B cell (primary cell): ENCODE results near the gene ITSN2. TPM values are rescaled to one million over a fixed set of nuclear protein-coding genes. Genes with fewer than 3 reads are reported as not detected.

Experiments used
- ATAC-seq: fragments of 200-7000 bp; cut with Tn5 transposase; one replicate; pipeline ENCODE4 v1.10.0; 2021; ENCODE audit warnings: low read depth, mild to moderate bottlenecking, moderate number of reproducible peaks, moderate library complexity
- CTCF ChIA-PET: fragments of 350-600 bp; sonication (Branson Sonifier 250); formaldehyde crosslinking; loops from one replicate; lab custom pipeline; 2021; ENCODE audit warnings: antibody characterized with exemption, inconsistent platforms; lab: Charles Lee
- POLR2A ChIA-PET: fragments of 350-600 bp; sonication (Branson Sonifier 250); formaldehyde crosslinking; loops from one replicate; lab custom pipeline; 2021; ENCODE audit warnings: antibody characterized with exemption; lab: Charles Lee
- DNase-seq: peaks from one replicate; pipeline ENCODE4 v3.0.0; 2013
- H2AFZ ChIP-seq: 2 replicates; pipeline ENCODE4 v1.6.1; 2012; ENCODE audit warnings: mild to moderate bottlenecking, low read depth, low read length; ENCODE audit not compliant: insufficient read depth, poor library complexity, severe bottlenecking
- H3K27ac ChIP-seq, 2 donors: 1 replicate in 1 of 2; 2 replicates in 1 of 2; pipeline ENCODE4 v1.5.1; 2012 to 2013; ENCODE audit warnings: low read length in 2 of 2, mild to moderate bottlenecking in 2 of 2, moderate library complexity in 1 of 2
- H3K27me3 ChIP-seq, 4 experiments: fragments of 200-600 bp in 1 of 4; sonication (generic) in 1 of 4; replicated peaks in 1 of 4; 1 replicate in 2 of 4; 2 replicates in 2 of 4; pipeline versions ENCODE4 v1.6.1 to v1.7.0; 2013 to 2016; ENCODE audit warnings: low read length in 3 of 4, mild to moderate bottlenecking in 2 of 4, mixed read lengths in 1 of 4, moderate library complexity in 1 of 4; ENCODE audit not compliant: insufficient read depth in 4 of 4, control insufficient read depth in 3 of 4; ENCODE audit errors: control extremely low read depth in 1 of 4
- H3K36me3 ChIP-seq, 2 experiments: replicated peaks in 1 of 2; 1 replicate in 1 of 2; 2 replicates in 1 of 2; pipeline versions ENCODE4 v1.6.1 to v1.7.1; 2013; ENCODE audit warnings: low read length in 1 of 2; ENCODE audit not compliant: insufficient read depth in 2 of 2, control insufficient read depth in 1 of 2; ENCODE audit errors: control extremely low read depth in 1 of 2, extremely low read depth in 1 of 2
- H3K4me1 ChIP-seq, 2 donors: fragments of 200-600 bp in 1 of 2; sonication (generic) in 1 of 2; 1 replicate in 1 of 2; 2 replicates in 1 of 2; pipeline versions ENCODE4 v1.5.1 to v1.6.1; 2013 to 2017; ENCODE audit warnings: low read length in 2 of 2; ENCODE audit not compliant: control insufficient read depth in 2 of 2, insufficient read depth in 2 of 2
- H3K4me2 ChIP-seq: replicated peaks from 2 replicates; pipeline ENCODE3; 2012; ENCODE audit warnings: mild to moderate bottlenecking, low read depth, low read length; ENCODE audit not compliant: poor library complexity, severe bottlenecking
- H3K4me3 ChIP-seq, 5 experiments: fragments of 200-600 bp in 1 of 5; sonication (generic) in 1 of 5; 1 replicate in 3 of 5; 2 replicates in 2 of 5; pipeline versions ENCODE4 v1.5.1 to v1.7.0; 2011 to 2016; ENCODE audit warnings: low read length in 4 of 5, mild to moderate bottlenecking in 4 of 5, low read depth in 2 of 5, control low read depth in 1 of 5, moderate library complexity in 1 of 5; ENCODE audit not compliant: insufficient read depth in 1 of 5; ENCODE audit errors: control extremely low read depth in 1 of 5, extremely low read depth in 1 of 5
- H3K79me2 ChIP-seq: fragments of 200-600 bp; sonication (generic); one replicate; pipeline ENCODE4 v1.6.0; 2016; ENCODE audit warnings: low read length; ENCODE audit not compliant: control insufficient read depth, insufficient read depth
- H3K9ac ChIP-seq: fragments of 200-600 bp; sonication (generic); 2 replicates; pipeline ENCODE4 v1.6.1; 2017; ENCODE audit warnings: mild to moderate bottlenecking, low read length, moderate library complexity
- H3K9me3 ChIP-seq, 3 donors: one replicate each; pipeline versions ENCODE4 v1.6.1 to v1.7.1; 2013; ENCODE audit warnings: low read length in 2 of 3; ENCODE audit not compliant: control insufficient read depth in 2 of 3, insufficient read depth in 1 of 3; ENCODE audit errors: control extremely low read depth in 1 of 3
- H4K20me1 ChIP-seq: 2 replicates; pipeline ENCODE4 v1.6.0; 2012; ENCODE audit warnings: mild to moderate bottlenecking, low read length; ENCODE audit not compliant: insufficient read depth, control insufficient read depth, poor library complexity, severe bottlenecking
- H3K27ac Mint-ChIP-seq: one replicate; pipeline ENCODE4 v1.8.0; 2021; ENCODE audit warnings: mixed read lengths
- H3K27me3 Mint-ChIP-seq: one replicate; pipeline ENCODE4 v1.8.0; 2021; ENCODE audit warnings: mixed read lengths
- H3K4me1 Mint-ChIP-seq: one replicate; pipeline ENCODE4 v1.8.0; 2021; ENCODE audit warnings: mixed read lengths
- H3K4me3 Mint-ChIP-seq: one replicate; pipeline ENCODE4 v1.8.0; 2021; ENCODE audit warnings: mixed read lengths
- H3K9me3 Mint-ChIP-seq: one replicate; pipeline ENCODE4 v1.8.0; 2022; ENCODE audit warnings: mixed read lengths; ENCODE audit not compliant: insufficient read depth
- CTCF ChIP-seq: fragments of 200-600 bp; IDR thresholded peaks from one replicate; pipeline ENCODE4 v1.8.0; 2022; ENCODE audit warnings: antibody characterized with exemption, mild to moderate bottlenecking
- EZH2 ChIP-seq: IDR thresholded peaks from 2 replicates; pipeline ENCODE4 v1.6.1; 2012; ENCODE audit warnings: borderline replicate concordance, low read depth, mild to moderate bottlenecking, moderate library complexity, low read length; ENCODE audit not compliant: insufficient read depth, poor library complexity, severe bottlenecking
- WGBS: methylation state at CpG from one replicate; pipeline ENCODE4 v1.1.5; 2013; ENCODE audit warnings: missing lambda C conversion rate; ENCODE audit not compliant: insufficient coverage; 5-methylcytosine and 5-hydroxymethylcytosine counted together
- intact Hi-C: fragments of 100-400 bp; cut with micrococcal nuclease; formaldehyde crosslinking; loops from one replicate; pipeline ENCODE4 v1.10.0; 2022
- polyA plus RNA-seq: library from polyadenylated mRNA; depleted of rRNA; stranded (reverse); fragments of >200 nt; gene quantifications from 2 replicates; pipeline ENCODE4 v1.2.3, GENCODE V29; 2012
- total RNA-seq, 2 donors: library from RNA; stranded (reverse); fragments of 120-200 nt in 1 of 2; gene quantifications; 1 replicate in 1 of 2; 2 replicates in 1 of 2; pipeline versions ENCODE4 v1.2.3 to v1.2.4, GENCODE V29; 2013 to 2022

ITSN2 gene
- total and polyA plus RNA-seq, 2 donors (not counting 1 experiment from before 2014, with no cell fraction given) = 107 to 200 TPM

DNA sequence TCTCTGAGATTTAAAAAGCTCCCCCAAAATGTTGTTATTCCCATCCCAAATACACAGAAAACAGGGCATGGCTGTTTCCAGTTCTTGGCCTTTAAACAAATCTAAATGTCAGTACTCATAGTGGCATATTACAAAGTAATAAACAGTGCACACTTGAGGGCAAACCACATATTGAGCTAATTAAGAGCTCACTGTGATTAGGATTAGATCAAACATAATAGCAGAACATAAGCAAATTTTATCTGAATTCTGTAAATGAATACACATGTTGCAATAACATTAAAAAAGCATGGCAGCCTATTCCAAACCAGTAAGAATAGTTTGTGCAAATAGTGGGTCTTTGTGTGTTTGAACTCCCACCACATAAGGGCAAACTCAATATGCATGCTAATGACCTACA, 118.8 kb downstream of the ITSN2 start:
- no peak for DNase-seq
- H3K27me3 Mint-ChIP-seq = no peaks in the 10 kb centered on the region
- Histone ChIP-seq H3K27me3 (no peaks in the 10 kb centered on the region), H3K27ac (no peak overlapping the region), H3K9me3 (no peaks in the 10 kb centered on the region), H3K36me3 (peaks cover 0 to 68% of the 10 kb centered on the region in 2 experiments), H4K20me1 (no peaks in the 10 kb centered on the region), H3K4me3 (no peak overlapping the region), H3K4me2 (no peak overlapping the region), H3K79me2 (no peaks in the 10 kb centered on the region), H2AFZ (no peak overlapping the region), H3K4me1 (no peaks in the 10 kb centered on the region), H3K9ac (no peak overlapping the region)
- no peak overlapping the region for H3K27ac Mint-ChIP-seq
- no peaks in the 10 kb centered on the region for H3K9me3 Mint-ChIP-seq
- ChIA-PET CTCF (no interaction called here), POLR2A (no interaction called here)
- no peak for ATAC-seq
- TF ChIP-seq EZH2 (no peak), CTCF (no peak)
- H3K4me3 Mint-ChIP-seq = no peak overlapping the region
- intact Hi-C loops = no loop called here
- peaks cover 2% of the 10 kb centered on the region for H3K4me1 Mint-ChIP-seq

- no peaks in the 10 kb centered on the region for H3K27me3 ChIP-seq
- no peaks in the 10 kb centered on the region for H3K27me3 Mint-ChIP-seq
- ATAC-seq (no peak), DNase-seq (no peak)
- H3K9ac ChIP-seq = no peak overlapping the region
- no peaks in the 10 kb centered on the region for H3K79me2 ChIP-seq
- no peak overlapping the region for H3K27ac ChIP-seq
- H4K20me1 ChIP-seq = no peaks in the 10 kb centered on the region
- TF ChIP-seq EZH2 (no peak), CTCF (no peak)
- intact Hi-C loops = no loop called here
- peaks cover 0 to 55% of the 10 kb centered on the region in 2 experiments for H3K36me3 ChIP-seq
- no peak overlapping the region for H2AFZ ChIP-seq
- CTCF ChIA-PET = no interaction called here
- no peaks in the 10 kb centered on the region for H3K9me3 ChIP-seq
- POLR2A ChIA-PET = no interaction called here
- WGBS = no CpG with 5 or more reads among the region's 1 CpG
- H3K4me1 Mint-ChIP-seq = peaks cover 2% of the 10 kb centered on the region
- no peaks in the 10 kb centered on the region for H3K9me3 Mint-ChIP-seq
- no peak overlapping the region for H3K4me3 Mint-ChIP-seq
- no peak overlapping the region for H3K27ac Mint-ChIP-seq
- H3K4me3 ChIP-seq = no peak overlapping the region
- H3K4me2 ChIP-seq = no peak overlapping the region
- H3K4me1 ChIP-seq = no peaks in the 10 kb centered on the region
Observed at GRCh38 chr2:24239553-24239952, 120.8 kb downstream of the ITSN2 start.
